ENCODE measurements around the gene NAV2. TPM values are rescaled to one million over a fixed set of nuclear protein-coding genes. Genes with fewer than 3 reads are reported as not detected.

Gene NAV2
- total RNA-seq, 2 donors from 2014 or later: 26.4 to 35.5 TPM

DNA sequence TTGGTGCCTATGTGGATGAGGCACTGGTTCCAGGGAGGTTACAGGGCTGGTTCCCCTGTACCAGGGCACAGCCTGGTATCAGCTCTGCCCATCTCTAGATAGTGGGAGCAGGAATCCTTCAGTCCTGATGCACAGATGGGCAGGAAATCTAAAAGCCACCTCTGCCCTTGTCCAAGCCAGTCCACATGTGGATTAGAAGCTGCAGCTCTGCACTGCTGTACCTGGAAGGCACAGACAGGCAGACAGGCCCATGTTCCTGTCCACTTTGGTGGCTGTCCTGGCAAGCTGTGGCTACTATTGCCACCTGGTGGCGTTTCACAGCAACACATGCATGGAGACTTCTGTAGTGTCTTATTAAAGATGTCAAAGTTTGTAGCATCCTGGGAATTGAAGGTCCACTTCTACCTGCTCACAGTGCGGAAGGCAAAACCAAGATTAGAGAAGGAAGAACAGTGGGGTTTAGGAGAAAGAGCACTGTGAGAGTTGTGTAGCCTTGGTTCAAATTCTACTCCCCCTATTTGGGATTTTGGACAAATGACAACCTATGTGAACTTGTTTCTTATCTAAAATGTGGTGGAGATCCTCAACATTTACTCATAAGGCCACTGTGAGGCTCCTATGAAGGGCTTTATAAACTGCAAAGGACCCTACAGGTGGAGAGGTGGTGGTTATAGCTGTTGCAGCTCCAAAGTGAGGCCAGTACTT lies 30.1 kb downstream of the NAV2 start:
- peak; percentile 82 to 87 (median 86) for DNase-seq
- H3K4me1 ChIP-seq: peaks cover 4% of the 10 kb centered on the region
- 16 to 29% methylated on average over 2 of the region's 2 CpGs for WGBS, 2 donors

GRCh38 chr11:19743622-19744021 lies 31.0 kb downstream of the NAV2 start:
- no peak overlapping the region for H3K4me3 ChIP-seq
- peaks cover 4% of the 10 kb centered on the region for H3K4me1 ChIP-seq
- H3K27ac ChIP-seq: no peak overlapping the region
- intact Hi-C loops (cut with DNase I): loop anchor here (2.0 kb wide), 1 partner anchor 181 kb away; no protein-coding TSS in a partner anchor
- TF ChIP-seq POLR2A (IDR thresholded peaks at IDR 0.05): no peak
- no peak for TF ChIP-seq CTCF (IDR thresholded peaks at IDR 0.05)
- no peak for DNase-seq
- no peaks in the 10 kb centered on the region for H3K9me3 ChIP-seq
- ATAC-seq: no peak
- H3K27me3 ChIP-seq: no peaks in the 10 kb centered on the region
- no peaks in the 10 kb centered on the region for H3K36me3 ChIP-seq (replicated peaks in 1 of 2; ENCODE audit: insufficient read depth in 1 of 2, low read depth in 2 of 2)
- WGBS, 2 donors: 93% methylated on average over 3 to 4 of the region's 4 CpGs

More for the DNA sequence above, 30.1 kb downstream of the NAV2 start:
- Histone ChIP-seq H3K9me3 (no peaks in the 10 kb centered on the region), H3K4me3 (no peak overlapping the region), H3K27me3 (no peaks in the 10 kb centered on the region), H3K27ac (no peak overlapping the region), H3K36me3 (replicated peaks in 1 of 2; ENCODE audit: insufficient read depth in 1 of 2, low read depth in 2 of 2) (no peaks in the 10 kb centered on the region)
- intact Hi-C loops (cut with DNase I): loop anchor here (2.0 kb wide), 1 partner anchor 180 kb away; no protein-coding TSS in a partner anchor
- peak; percentile 95 for ATAC-seq
- TF ChIP-seq POLR2A (IDR thresholded peaks at IDR 0.05) (no peak), CTCF (IDR thresholded peaks at IDR 0.05) (peak; percentile 69 to 96 (median 93))

DNA sequence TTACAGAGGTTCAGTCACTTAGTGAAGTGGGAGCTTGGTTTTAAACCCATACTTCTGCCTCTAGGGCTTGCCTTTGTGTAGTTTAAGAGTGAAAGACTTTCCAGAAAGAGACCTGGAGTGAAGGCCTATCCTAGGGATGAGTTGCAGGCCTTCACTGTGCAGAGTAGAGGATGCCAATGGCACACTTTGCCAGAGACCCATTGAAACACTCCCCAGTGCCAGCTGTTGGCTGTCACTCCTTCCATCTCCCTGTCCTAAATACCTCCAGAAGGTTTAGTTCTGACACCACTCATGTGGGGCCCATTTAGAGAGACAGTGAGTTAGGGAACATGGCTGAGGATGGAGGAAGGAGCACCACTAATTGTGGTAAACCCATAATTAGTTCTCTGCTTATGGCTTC lies 31.5 kb downstream of the NAV2 start:
- DNase-seq (no peak), ATAC-seq (no peak)
- intact Hi-C loops (cut with DNase I): no loop called here
- no peak overlapping the region for H3K4me3 ChIP-seq
- H3K36me3 ChIP-seq (replicated peaks in 1 of 2; ENCODE audit: insufficient read depth in 1 of 2, low read depth in 2 of 2): no peaks in the 10 kb centered on the region
- H3K27me3 ChIP-seq: no peaks in the 10 kb centered on the region
- TF ChIP-seq POLR2A (IDR thresholded peaks at IDR 0.05): no peak
- no peak for TF ChIP-seq CTCF (IDR thresholded peaks at IDR 0.05)
- H3K27ac ChIP-seq: no peak overlapping the region
- H3K4me1 ChIP-seq: peaks cover 4% of the 10 kb centered on the region
- H3K9me3 ChIP-seq: no peaks in the 10 kb centered on the region

GRCh38 chr11:19746086-19746485 lies 33.4 kb downstream of the NAV2 start:
- Histone ChIP-seq H3K9me3 (no peaks in the 10 kb centered on the region), H3K27me3 (no peaks in the 10 kb centered on the region), H3K36me3 (replicated peaks in 1 of 2; ENCODE audit: insufficient read depth in 1 of 2, low read depth in 2 of 2) (no peaks in the 10 kb centered on the region), H3K4me1 (no peaks in the 10 kb centered on the region), H3K27ac (no peak overlapping the region), H3K4me3 (no peak overlapping the region)
- intact Hi-C loops (cut with DNase I): no loop called here
- ATAC-seq (no peak), DNase-seq (no peak)
- 84 to 89% methylated on average over 3 of the region's 3 CpGs for WGBS, 2 donors
- TF ChIP-seq POLR2A (IDR thresholded peaks at IDR 0.05): no peak
- no peak for TF ChIP-seq CTCF (IDR thresholded peaks at IDR 0.05)

DNA sequence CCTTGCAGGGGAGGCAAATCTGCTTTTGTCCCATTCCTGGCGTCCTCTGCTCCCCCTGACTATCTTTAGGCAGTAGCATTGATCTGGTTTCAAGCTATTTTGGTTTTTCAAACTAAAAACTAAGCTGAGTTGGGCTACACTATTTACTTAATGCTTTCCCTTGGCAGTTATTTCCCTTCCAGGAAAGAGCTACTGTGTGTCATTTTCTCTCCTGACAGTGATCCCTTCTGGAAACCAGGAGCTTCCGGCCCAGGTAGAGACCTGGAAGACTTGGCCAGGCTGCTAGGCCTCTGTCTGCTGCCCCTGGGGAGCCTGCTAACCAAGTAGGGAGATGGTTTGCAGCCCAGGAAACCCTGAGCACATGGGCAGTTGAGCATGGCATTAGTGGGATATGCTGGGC lies 35.0 kb downstream of the NAV2 start:
- no peaks in the 10 kb centered on the region for H3K4me1 ChIP-seq
- DNase-seq: no peak
- H3K36me3 ChIP-seq (replicated peaks in 1 of 2; ENCODE audit: insufficient read depth in 1 of 2, low read depth in 2 of 2): no peaks in the 10 kb centered on the region
- no peak for ATAC-seq
- intact Hi-C loops (cut with DNase I): no loop called here
- WGBS, 2 donors: 73 to 85% methylated on average over 2 of the region's 2 CpGs
- H3K9me3 ChIP-seq: no peaks in the 10 kb centered on the region
- no peaks in the 10 kb centered on the region for H3K27me3 ChIP-seq
- TF ChIP-seq POLR2A (IDR thresholded peaks at IDR 0.05): no peak
- no peak for TF ChIP-seq CTCF (IDR thresholded peaks at IDR 0.05)
- H3K4me3 ChIP-seq: no peak overlapping the region
- H3K27ac ChIP-seq: no peak overlapping the region

Measured in body of pancreas (tissue), 4 donors.